GM19025 (cell line): ENCODE results near the gene SLIT3.

Experiments used
- ATAC-seq: cut with Tn5 transposase; IDR thresholded peaks from one replicate; pipeline ENCODE4 v1.9.1; 2021; ENCODE audit warnings: mild to moderate bottlenecking, low read depth, moderate library complexity; ENCODE audit not compliant: unreplicated experiment

SLIT3 gene

GRCh38 chr5:168858994-168859393, 441.9 kb downstream of the SLIT3 start:
- ATAC-seq: no peak

DNA sequence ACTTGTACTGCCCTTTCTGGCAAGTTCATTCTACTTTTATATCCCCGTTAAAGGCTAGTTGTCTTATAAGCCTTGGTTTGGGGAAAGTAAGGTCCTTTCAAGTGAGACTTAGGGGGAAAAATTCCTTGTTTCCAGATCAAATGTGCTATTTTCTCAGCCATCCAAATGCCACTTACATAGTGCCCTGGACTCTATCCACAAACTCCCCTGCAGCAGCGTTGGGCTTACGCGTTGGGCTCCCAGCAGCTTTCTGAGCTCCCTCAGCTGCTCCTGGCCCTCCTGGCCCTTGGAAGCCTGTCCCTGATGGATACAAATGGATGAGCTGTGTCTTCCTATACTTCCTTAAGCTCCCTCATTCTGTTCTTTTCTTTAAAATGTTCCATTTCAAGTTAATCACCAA, 442.6 kb downstream of the SLIT3 start:
- no peak for ATAC-seq

DNA sequence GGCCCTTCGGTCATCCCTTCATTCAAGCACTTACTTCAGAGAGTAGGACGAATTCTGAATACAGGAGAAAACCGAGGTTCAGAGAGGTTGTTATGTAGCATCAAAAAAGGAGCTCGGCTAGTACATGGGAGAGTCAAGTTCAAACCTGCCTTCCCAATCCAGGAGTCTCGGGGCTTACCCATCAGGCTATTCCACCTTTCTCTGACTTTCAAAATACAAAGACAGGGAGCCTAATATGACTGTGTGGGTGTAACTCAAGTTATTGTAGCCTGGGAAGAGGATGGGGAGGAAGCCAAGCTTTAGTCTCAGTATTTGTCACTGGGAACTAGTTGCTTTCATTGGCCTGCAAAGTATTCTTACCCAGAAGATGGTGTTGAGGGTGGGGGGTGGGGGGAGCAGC, 447.0 kb downstream of the SLIT3 start:
- no peak for ATAC-seq

- ATAC-seq: no peak
Observed at GRCh38 chr5:168852329-168852728, 448.6 kb downstream of the SLIT3 start.

- no peak for ATAC-seq
Observed at GRCh38 chr5:168851902-168852321, 449.0 kb downstream of the SLIT3 start.

DNA sequence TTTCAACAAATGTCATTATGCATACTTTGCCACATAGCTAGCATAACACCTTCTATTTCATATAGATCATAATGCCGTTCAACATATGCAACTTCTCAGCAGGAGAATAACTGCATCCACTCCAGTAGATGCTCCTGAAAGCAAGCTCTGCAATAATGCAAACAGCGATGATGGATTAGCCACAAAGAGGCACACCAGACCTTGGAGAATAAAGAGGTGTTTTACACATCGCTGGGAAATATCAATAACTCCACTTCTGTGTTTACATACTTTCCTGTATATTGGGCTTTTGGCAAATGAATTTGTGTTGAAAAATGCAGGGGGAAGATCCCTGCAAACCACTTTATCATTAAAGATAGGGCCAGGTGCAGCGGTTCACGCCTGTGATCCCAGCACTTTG, 450.3 kb downstream of the SLIT3 start:
- ATAC-seq: no peak

DNA sequence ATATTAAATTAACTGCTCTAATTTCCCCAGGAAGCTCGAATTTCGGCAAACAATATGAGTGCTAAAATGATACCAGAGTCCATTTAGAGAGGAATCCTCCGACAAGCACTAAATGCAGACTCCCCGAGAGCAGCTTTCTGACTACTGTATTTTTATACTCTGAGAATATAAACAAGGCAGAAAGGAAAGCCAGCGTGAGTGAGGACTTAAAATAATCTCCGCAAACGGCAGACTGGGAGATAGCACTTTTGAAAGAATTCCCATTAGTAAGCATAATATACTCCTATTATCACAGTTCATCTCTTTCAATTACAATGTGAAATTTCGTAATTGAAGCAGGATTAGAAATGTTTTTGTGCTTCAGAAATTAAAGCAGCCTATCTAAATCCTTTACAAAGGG, 452.4 kb downstream of the SLIT3 start:
- no peak for ATAC-seq

GRCh38 chr5:168847511-168848073, 453.3 kb downstream of the SLIT3 start:
- no peak for ATAC-seq

- ATAC-seq: no peak
Observed at GRCh38 chr5:168844922-168845296, 456.0 kb downstream of the SLIT3 start.

DNA sequence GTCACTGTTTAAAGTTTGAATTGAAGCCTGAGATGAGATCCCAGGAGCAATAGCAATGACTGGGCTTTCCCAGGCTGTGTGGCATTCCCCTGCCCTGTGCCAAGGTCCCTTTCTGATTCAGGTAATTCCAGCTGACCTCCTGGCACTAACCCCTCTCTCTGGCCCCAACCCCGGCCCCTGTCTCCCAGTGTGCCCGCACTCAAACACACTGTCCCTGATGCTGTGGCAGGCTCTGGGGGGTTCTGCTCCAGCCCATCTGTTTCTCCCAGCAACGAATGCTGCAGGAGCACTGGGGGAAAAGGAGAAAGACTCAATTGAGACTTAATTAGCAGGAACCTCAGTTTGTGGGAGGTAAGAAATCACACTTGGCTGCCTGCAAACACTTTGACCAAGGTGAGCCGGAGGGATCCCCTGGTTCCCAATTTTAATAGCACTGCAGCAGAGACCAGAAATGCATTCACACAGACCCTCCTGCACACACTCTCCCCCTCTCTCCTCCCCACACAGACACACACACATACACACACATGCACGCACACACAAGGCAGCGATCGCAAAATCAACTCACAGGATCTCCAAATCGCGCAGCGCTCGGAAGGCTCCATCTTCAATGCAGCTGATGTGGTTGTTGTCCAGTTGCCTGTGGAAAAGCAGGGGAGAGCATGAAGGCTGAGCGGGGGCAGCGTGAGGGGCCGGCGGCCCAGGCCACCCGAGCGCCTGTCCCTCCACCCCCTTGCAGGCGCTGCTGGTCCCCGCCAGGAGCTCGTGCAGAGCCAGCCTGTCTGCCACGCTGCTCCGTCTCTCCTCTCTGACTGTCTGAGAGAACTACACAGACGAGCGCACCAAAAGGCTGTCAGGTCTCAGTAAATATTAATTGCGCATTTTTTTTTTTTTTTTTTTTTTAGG, 456.7 kb downstream of the SLIT3 start:
- no peak for ATAC-seq

GRCh38 chr5:168843277-168844015, 457.5 kb downstream of the SLIT3 start:
- ATAC-seq: no peak

DNA sequence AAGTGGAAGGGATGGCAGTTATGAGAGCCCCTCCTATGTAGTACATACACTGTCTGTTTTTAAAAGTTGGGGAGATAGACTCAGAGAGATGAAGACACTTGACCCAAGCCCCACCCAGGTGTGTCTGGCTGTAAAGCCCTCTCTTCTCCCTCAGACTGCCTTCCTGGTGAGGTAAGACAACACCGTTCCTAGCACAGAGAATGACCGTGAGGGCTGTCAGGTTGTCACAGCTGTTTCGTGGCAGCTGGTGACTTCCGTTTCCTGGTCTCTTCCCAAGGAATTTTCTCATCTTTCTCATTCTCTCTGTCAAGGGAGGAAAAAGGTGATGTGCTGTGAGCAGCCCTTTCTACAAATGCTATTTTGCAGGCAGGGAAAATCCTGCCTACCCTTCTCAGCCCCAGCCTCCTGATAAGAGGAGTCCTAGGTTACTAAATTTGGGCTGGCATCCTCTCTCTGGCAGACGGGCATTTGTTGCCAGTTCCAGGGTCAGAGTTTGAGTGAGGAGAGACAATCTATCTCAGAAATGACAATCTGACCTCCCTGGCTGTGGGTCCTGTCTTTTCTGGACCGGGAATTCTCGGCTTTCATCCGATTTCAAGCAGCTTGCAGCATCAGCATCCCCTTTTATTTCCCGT, 458.3 kb downstream of the SLIT3 start:
- ATAC-seq: no peak

DNA sequence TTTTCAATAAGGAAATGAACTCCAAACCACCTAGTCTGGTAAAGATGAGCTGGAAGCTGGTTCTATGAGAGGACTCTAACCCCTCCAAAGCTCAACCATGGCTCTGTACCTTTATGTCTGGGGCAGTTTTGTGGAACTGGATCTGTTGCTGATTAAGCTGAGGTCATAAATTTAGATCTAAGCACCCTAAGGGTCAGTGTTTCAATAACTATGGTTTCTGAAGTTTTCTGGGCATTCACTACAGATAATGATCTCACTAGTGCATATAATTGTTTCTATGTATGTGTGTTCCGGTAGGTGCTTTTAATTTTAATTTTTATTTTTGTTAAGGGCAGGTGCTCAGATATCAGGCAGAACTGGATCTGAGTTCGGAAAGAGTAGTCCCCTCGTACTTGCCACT, 463.1 kb downstream of the SLIT3 start:
- no peak for ATAC-seq

- ATAC-seq: no peak
Observed at GRCh38 chr5:168836603-168837231, 464.2 kb downstream of the SLIT3 start.

DNA sequence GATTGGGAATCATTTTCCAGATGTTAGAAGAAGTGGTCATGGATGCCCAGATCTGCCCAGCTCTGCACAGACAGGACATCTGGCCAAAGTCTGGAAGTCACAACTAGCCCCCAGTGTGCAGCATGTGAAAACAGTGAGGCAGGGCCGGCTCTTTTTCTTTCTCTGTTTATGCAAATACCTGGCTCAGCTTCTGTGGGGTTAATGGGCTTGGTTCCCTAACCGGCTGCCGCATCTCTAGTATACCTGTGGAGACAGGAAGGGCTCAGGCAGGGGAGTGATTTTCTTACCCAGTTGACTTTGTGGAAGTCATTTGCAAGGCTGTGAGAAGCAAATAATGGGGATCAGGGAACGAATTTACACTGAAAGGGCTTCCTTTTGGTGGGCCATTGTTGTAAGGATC, 467.0 kb downstream of the SLIT3 start:
- no peak for ATAC-seq

DNA sequence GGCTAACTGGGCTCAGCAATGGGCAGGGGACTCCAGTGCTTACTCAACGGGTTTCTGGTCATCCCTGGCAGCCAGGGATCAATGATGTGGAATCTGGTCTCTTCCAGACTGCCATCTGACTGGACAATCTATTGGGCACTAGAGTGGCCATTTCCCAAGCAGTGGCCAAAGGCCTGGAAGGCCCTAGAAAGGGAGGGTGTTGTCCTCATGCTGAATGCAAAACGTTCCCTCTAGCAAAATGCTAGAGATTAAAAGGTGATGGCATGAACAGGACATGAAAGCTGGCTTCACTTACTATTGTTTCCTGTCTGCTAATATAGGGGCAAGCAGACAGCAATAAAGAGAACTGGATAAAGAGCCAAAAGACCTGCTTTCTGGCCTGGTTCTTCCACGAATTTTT, 467.6 kb downstream of the SLIT3 start:
- ATAC-seq: no peak

- ATAC-seq: no peak
Observed at GRCh38 chr5:168832308-168832707, 468.6 kb downstream of the SLIT3 start.

DNA sequence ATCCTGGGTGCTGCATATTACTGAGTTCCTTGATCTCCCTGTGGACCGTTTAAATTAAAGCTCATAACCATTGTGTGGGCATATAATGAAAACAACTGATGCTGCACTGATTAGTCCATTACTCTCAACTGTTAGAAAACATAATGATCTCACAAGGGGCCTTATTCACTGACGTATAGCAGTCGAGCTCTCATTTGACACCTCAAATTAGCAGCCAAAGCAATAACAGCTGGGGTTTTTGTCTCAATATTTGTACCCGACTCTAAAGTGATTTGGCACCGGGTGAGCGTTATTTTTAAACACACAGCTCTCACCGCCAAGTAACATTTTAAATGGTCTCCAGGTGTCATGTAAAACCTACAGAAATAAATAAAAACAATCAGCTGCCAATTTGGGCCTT, 469.6 kb downstream of the SLIT3 start:
- ATAC-seq: no peak

DNA sequence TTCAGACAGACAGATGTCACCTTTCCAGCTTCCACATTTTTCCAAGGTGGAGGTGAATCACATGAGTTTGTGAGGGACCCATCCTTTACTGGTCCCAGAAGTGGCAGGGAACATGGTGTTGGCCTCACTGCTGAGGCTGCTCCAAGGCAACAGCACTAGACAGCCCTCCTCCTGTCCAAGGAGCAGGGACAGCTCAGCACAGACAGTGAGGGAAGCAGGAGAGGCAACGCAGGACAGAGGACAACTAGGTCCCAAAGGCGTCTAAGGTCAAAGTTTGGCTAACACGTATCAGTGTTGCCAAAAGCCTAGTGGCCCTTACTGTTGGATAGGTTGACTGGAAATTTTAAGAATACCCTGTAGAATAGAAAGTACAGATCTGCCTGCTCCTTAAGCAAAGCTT, 470.1 kb downstream of the SLIT3 start:
- ATAC-seq: no peak

GRCh38 chr5:168829922-168830417, 471.0 kb downstream of the SLIT3 start:
- ATAC-seq: no peak
